Endothelial cell of hepatic sinusoid (primary cell): ENCODE results near the gene BCO2.

Experiments
- in situ Hi-C: cut with HindIII; loops from 2 replicates; pipeline ENCODE4 v1.10.0; 2017; ENCODE audit warnings: low sequenced_read_pairs

The BCO2 gene, protein sequence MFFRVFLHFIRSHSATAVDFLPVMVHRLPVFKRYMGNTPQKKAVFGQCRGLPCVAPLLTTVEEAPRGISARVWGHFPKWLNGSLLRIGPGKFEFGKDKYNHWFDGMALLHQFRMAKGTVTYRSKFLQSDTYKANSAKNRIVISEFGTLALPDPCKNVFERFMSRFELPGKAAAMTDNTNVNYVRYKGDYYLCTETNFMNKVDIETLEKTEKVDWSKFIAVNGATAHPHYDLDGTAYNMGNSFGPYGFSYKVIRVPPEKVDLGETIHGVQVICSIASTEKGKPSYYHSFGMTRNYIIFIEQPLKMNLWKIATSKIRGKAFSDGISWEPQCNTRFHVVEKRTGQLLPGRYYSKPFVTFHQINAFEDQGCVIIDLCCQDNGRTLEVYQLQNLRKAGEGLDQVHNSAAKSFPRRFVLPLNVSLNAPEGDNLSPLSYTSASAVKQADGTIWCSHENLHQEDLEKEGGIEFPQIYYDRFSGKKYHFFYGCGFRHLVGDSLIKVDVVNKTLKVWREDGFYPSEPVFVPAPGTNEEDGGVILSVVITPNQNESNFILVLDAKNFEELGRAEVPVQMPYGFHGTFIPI

DNA sequence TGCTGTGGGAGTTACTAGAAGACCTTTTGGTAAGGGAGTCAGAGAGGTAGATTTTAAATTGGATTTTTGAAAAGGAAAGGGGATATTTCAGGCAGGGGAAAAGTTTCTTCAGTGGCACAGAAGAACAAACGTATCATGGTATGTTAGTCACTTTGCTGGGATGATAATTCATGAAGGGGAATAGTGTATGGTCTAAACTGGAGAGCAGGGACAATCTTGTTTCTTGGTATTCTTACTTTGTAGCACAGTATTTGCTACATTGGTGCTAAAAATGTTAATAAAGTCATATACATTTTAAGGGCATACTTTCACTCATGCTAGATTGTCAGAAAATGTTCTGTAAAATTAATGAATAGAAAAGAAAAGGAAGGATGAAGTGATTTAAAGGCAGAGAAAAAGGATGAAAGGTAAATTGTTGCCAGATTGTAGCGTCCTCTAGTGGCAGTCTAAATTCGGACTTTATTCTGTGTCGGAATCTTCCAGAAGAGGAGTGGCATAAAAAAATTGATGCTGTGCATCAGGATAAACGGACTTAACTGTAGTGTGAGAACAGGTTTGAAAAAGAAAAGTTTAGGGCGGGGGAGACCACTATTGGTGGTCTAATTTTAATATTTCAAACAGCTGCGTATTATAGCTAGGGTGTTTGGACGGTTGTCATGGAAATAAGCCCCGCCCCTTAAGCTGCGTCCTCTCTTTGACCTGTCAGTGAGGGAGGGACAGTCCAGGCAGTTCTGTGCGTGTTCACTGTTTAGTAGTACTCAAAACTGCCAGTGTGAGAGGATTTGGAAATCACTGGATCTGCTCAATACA is at the start of gene BCO2:
Gene BCO2, plus strand, starts transcription at position 724 of the 810 bp plus-strand sequence. CDS start 90 bp downstream, outside the sequence.
- in situ Hi-C loops: loop anchor here (5.0 kb wide), 1 partner anchor 73 kb away; no protein-coding TSS in a partner anchor

DNA sequence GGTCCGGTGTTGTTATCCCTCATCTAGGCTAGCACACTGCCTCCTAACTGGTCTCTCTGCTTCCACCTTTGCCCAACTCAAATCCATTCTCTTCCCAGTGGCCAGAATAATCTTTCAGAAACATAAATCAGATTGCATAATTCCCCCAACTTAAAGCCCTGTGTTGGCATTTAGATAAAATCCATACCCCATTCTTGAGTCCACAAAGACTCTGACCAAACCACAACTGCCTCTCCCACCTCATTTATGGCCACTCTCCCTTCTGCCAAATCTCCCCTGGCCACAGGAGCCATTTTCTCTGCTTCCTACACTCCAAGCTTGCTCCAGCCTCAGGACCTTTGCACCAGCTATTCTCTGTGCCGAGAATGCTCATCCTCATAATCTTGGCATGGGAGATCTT is 48.3 kb upstream of the BCO2 start:
- in situ Hi-C loops: no loop called here

DNA sequence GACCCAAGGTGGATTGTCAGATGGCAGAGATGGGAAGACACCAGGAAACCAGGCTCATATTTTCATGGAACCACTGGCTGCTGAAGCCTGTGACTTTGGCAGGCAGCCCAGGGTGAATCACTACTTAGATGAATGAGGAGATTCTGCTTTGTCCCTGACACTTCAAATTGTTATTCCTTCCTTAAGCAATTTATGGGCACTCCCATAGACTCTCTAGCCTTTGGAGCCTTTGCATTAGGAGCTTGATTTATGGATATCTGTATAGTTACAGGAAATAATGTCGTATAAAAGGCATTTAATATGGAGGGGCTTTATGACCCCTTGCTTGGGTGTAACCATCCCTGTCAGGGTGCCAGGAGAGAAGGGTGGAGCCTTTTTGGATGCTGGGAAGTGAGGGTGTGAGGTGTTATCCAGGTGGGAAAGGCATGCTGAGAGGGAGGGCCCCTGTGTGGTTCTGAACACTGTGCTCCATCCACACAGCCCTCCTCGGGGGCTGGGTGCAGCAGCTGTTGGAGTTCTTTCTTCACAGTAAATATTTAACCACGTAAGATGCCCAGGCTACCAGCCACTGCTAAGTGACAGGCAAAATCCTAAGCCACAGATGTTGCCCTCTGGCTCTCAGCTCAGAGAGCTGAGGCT is 46.7 kb upstream of the BCO2 start:
- in situ Hi-C loops: no loop called here

DNA sequence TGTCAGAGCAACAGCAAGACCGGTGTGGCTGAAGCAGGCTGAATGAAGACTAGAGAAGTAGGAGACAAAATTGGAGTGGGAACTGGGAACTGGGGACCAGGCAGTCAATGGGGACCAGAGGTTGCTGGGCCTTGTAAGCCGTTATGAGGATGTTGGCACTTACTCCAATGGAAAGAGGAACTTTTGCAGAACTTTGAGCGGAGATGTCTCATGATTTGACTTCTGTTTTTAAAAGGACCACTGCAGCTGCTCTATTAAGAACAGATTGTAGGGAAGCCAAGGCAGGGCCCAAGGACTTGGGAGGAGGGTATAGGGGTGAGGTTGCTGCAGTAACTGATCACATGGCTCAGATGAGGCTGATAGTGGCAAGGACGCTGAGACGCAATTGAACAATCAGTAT is 45.7 kb upstream of the BCO2 start:
- in situ Hi-C loops: no loop called here

DNA sequence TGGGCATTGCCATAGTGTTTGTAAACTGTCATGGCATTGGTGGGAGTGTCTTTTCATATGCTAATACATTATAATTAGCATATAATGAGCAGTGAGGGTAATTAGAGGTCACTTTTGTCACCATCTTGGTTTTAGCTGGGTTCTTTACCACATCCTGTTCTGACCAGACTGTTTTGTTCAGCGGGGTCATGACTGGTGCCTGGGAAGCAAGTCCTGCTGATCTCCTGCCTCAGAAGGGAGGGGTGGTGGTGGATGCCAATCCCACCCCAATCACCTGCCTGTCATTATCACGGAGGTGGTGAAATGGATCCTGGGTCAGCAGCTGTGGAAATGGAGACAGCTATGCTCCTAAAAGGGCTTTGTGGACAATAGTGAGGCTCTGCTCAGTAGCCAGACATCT is 42.6 kb upstream of the BCO2 start:
- in situ Hi-C loops: no loop called here

DNA sequence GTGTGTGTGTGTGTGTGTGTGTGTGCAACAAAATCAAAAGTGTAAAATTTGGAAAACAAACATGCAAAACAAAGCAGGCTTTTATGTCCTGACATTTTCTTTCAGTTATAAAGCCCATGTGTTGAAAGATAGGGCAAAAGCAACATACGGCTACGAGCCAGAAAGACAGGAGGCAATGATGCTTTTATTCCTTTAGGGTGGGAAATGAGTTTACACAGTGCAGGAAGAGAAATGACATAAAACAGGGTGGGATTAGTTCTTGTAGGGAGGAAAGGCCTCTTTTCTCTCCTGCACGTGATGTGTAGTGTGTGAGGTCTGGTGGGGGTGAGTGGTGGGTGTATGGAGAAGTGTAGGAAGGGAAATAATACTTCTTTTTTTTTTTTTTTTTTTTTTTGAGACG is 40.8 kb upstream of the BCO2 start:
- in situ Hi-C loops: no loop called here

DNA sequence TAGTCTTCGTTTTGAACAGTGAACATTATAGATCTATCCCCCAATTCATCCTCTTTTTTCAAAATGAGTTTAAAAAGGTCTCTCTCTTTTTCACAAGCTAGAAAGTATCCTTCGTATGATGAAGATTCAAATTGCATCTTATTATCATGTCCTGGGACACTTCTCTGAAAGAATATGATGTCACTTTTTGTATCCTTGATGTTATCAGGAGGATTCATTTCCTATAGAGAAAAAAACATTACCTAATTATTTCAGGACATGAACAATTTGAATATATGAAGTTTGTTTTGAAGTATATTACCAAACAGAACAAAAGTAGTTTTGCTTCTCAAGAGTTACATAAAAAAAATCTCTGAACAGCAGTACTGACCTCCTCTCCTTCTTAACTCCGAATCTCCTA is 31.7 kb upstream of the BCO2 start:
- in situ Hi-C loops: no loop called here

DNA sequence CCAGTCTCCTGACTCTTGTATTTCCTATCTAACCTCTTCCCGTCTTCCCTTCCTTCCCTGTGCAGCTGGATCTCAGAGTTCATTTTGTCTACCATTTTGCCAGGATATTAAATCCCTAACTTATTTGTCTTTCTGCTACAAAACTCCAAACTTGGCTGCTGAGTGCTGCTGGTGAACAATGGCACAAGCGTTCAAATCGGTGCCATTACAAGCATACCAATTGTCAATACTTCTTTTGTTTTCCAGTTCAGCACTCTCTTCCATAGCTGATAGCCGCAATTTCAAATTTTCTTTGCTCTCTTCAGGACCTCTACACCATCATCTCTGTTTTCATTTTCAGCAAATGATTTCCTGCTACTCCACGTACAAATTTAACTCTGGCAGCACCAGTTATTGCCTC is 24.8 kb upstream of the BCO2 start:
- in situ Hi-C loops: no loop called here

DNA sequence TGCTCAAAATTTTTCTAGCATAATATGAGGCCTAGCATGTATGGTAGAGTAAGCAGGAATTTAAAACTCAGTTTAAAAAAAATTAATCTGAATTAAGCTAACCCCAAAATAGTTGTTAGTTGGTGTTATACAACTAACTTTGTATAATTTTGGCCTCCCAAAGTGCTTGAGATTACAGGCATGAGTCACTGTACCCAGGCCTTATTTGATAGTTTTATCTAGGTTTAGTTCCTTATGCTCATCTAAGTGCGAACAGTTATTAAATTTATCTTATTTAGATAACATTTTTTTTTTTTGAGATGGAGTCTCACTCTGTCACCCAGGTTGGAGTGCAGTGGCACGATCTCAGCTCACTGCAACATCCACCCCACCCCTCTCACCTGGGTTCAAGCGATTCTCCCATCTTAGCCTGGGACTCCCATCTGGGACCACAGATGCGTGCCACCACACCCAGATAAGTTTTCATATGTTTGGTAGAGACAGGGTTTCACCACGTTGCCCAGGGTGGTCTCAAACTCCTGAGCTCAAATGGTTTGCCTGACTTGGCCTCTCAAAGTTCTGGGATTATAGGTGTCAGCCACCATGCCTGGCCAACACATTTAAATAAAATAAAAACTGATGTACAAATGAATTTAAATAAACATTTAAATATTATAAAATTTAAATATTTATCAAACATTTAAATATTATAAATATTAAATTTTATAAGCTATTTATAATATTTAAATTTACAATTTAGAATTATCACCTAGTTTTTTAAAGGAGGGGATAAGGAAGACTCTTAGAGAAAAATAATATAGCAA is 19.0 kb upstream of the BCO2 start:
- in situ Hi-C loops: no loop called here

DNA sequence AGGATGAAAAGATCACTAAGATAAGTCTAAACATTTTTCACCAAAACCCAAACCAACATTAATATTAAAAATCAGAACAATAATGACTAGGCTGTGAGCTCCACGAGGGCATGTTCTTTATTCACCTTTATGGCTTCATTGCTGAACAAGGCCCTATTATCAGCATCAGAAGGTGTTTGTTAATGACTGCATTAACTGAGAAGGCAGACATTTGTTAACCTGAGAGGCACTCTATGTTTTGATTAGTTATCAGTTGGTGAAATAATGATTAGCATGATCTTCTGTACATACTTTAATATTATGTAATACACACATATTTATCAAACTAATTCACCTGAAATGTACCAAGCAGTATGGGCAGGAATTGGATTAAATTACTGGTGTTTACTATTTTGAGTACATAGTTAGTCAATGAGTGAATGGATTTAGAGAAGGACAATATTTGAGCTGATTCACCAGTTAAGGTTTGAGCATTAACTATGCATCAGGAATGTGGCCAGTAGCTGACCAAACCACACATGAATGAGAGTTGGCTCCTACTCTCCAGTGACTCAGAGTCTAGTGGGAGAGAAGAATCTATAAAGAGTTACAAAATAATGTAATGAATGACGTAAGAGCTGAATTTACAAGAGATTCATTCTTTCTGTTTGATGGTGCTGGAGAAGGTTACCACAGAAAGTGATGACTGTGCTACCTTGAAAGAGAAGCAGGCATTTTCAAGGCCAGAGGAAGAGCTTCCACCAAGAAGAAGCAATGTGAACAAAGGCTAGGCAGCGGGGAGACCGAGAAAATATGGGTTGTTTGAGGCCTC is 18.2 kb upstream of the BCO2 start:
- in situ Hi-C loops: no loop called here

DNA sequence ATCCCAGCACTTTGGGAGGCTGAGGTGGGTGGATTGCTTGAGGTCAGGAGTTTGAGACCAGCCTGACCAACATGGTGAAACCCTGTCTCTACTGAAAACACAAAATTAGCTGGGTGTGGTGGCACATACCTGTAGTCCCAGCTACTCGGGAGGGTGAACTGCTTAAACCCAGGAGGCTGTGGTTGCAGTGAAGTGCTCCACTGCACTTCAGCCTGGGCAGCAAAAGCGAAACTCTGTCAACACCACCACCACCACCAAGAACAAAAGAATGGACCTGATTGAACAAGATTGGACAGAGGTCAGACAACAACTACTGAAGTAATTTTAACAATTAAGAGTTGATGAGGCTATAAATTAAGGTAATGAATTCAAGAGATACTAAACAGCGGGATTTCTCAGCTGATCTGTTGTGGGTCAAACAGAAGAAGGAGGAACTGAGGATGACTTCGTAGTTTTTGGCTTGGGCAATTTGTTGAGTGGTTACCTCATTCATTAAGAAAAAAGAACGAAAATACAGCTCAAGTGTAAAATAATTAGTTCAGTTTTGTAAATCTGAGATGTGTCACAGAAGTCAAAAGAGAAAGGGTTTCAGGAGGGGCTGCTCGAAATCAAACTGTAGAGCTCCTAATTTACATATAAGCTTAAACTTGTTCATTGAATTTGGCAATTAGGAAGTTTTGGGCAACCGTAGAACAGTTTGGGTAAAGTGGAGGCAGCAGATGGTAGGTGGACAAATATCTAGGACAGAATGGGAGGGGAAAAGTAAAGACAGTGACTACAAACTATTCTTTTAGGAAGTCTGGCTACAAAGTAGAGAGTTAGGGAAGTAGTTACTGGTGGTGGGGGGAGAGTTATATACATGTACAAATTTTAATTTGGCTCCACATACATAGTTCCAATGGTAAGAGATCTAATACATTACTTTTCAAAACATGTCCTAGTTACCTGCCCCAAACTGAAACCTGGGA is 15.9 kb upstream of the BCO2 start:
- in situ Hi-C loops: loop anchor here (5.0 kb wide), 1 partner anchor 38 kb away; no protein-coding TSS in a partner anchor

DNA sequence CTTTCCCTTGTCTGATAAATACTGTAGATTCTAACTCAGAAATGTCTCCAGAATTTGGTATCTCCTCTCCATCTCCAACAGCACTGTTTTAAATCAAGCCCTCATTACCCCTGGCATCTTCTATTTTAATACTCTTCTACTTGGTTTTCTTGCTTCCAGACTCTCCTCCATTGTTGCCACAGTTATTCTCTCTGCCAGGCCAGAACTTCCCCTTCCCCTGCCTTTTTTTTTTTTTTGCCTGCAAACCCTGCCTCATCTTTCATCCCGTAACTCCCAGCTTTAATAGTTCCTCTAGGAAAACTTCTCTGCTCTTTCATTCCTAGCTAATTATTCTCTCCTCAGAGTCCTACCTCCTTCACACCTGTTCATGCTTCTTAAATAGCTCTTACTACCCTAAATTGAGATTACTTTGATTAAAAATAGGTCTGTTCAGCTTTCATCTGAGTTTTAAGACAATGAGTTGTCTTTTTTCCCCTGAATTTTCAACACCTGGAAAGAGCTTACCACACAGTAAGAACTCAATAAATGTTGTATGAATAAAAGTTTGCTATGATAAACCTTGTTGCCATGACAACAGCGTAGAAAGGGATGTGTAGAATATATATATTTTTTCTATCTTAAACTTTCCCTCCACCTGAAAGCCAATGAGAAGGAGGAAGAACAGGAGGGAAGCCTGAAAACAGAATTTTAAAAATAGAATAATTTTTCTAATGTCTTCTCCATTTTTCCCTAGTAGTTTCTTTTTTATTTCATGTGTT is 15.0 kb upstream of the BCO2 start:
- in situ Hi-C loops: loop anchor here (5.0 kb wide), 1 partner anchor 37 kb away; no protein-coding TSS in a partner anchor

DNA sequence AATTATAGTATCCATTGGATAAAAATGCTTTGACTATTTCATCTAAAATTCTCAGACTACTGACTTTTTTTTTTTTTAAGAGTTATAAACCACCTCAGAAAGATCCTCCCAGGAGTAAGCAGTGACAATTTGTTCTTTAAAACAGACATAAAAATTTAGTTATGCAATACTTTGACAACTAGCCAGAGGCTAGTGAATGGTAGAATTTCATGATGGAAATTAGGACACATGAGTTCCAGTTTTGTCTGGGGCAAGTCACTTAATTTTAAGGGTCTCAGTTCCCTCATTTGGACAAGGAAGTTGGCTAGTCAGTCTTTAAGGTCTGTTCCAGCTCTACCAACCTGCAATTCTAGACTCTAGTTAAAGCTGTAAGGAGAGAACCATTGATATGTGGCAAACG is 14.3 kb upstream of the BCO2 start:
- in situ Hi-C loops: loop anchor here (5.0 kb wide), 1 partner anchor 36 kb away; no protein-coding TSS in a partner anchor

DNA sequence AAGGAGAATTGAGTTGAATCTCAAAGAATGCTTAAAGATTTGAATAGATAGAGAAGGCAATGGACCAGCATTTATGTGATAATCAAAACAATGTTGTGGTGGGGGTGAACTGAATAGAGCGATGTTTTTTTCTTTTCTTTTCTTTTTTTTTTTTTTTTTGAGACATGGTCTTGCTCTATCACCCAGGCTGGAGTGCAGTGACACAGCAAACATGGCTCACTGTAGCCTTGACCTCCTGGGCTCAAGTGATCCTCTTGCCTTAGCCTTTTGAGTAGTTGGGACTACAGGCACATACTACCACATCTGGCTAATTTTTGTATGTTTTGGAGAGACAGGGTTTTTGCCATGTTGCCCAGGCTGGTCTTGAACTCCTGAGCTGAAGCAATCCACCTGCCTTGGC is 13.1 kb upstream of the BCO2 start:
- in situ Hi-C loops: loop anchor here (5.0 kb wide), 1 partner anchor 35 kb away; no protein-coding TSS in a partner anchor

DNA sequence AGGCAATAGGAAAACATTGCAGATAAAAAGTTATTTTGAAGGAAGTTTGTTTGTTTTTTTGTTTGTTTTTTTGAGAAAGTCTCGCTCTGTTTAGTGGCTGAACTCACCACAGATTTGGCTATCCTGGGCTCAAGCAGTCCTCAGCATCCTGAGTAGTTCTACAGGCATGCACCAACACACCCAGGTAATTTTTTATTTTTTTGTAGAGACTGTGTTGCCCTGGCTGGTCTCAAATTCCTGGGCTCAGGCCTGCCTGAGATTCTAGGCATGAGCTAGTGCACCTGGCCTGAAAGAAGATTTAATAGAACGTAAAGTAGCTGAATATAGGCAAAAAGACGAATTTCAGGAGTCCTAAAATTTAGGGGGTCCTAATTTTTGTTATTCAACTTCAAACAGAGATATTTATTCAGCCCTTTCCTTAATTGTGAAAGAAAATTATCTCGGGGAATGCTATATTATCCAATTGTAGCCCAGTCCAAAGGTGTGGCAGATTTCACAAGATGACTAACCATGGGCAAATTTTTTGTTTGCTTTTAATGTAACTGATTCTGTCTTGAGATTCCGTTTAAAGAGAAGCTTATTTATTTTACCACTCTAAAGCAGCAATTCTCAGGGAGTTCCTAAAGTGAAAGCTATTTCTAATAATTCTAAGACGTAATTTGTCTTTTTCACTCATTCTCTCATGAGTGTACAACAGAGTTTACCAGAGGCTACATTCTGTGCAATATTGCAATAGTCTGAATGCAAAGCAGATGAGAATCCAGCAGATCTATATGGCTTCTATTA is 12.4 kb upstream of the BCO2 start:
- in situ Hi-C loops: loop anchor here (5.0 kb wide), 1 partner anchor 34 kb away; no protein-coding TSS in a partner anchor

DNA sequence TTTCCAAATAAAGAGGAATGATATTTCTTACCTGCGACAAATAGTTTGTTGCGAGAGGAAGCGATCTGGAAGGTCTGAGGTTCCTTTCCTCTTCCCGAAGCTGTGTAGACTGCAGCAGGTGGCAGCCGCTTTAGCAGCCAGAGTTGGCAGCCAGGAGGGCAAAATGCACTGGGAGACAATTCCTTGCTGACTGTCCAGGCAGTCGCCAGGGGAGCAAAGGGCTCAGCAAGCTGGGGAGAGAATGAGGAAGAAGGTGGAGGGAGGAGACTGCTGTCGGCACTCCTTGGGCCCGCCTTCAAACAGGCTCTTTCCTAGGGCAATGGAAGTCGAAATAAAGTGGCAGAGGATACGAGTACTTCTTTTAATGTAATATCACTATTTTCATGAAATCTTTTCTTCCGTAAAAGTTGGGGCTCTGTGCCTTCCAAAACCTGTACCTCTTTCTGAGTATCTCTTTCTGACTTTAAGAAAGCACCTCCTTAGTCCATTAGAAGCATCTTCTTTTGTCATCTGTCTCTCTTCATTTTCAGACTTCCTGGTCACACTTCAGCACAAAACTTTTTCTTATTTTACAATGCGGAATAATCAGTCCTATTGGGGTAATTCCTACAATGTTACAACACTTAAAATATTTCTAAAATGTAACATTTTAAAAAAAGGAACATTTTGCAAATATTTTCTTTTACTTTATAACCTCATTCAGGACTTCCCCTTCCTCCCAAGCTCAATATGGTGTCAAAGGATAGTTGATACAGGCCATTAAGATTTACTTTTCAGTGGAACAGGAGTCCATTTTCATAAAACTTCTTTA is 11.2 kb upstream of the BCO2 start, which contains the start of gene IL18:
Gene IL18, minus strand, starts transcription at position 220 of the 811 bp plus-strand sequence. CDS start 9,041 bp downstream, outside the sequence.
- in situ Hi-C loops: loop anchor here (5.0 kb wide), 1 partner anchor 33 kb away; no protein-coding TSS in a partner anchor
